ENCODE measurements around the gene LSM7. TPM values are rescaled to one million over a fixed set of nuclear protein-coding genes. Genes with fewer than 3 reads are reported as not detected.

Gene LSM7
- total and polyA plus RNA-seq, 2 of the 13 experiments (the other 11 are each of a cell fraction or from before 2014, with no cell fraction given) = 140 to 205 TPM

DNA sequence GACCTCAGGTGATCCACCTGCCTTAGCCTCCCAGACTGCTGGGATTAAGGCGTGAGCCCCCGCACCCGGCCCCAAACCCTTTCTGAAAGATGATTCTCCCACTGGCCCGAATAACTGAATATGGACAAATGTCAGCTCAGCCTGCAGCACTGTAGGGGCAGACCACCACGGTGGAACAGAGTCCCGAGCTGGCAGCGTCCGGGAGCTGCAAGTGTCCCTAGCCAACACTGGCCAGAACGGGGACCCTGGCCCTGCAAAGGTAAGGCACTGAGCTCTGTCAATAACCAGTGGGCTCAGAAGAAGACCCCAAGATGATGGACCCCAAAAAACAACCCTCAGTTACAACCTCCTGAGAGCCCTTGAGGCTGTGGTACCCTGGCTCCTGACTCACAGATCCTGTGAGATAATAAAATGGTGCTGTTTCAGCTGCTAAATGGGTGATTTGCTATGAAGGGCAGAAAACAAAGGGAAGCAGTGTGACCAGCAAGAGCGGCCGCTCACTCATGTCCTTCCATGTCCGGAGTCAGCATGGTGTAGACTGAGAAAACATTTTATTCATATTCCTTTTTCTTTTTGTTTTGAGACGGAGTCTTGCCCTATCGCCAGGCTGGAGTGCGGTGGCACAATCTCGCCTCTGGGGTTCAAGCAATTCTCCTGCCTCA is 1.6 kb downstream of the LSM7 start:
- Histone ChIP-seq H3K27me3 (ENCODE audit: control insufficient read depth in 1 of 2, insufficient read depth in 2 of 2, low read length in 2 of 2) (no peaks in the 10 kb centered on the region; a peak in 1 of 5 replicates), H2AFZ (ENCODE audit: low read length) (no peak overlapping the region), H3K4me3 (replicated peaks in 1 of 3; ENCODE audit: insufficient read depth in 1 of 3, low read depth in 2 of 3, low read length in 3 of 3) (peak overlapping the region in 1 of 3 experiments; percentile 89; a peak in 3 of 6 replicates), H3K9me3 (ENCODE audit: low read length) (no peaks in the 10 kb centered on the region), H3K79me2 (ENCODE audit: insufficient read depth, low read length) (peaks cover 32% of the 10 kb centered on the region), H3K4me1 (ENCODE audit: insufficient read depth, low read length) (peaks cover 38% of the 10 kb centered on the region), H3K4me2 (ENCODE audit: low read depth, low read length) (peak overlapping the region; percentile 95; the same call in 1 of the 2 replicates), H4K20me1 (ENCODE audit: insufficient read depth, low read length) (0 out of 2 replicates have a peak, but pooled peaks cover 2% of the 10 kb centered on the region), H3K27ac (ENCODE audit: extremely low read length, insufficient read depth, low read length) (no peak overlapping the region), H3K36me3 (replicated peaks in 1 of 2; ENCODE audit: control insufficient read depth in 1 of 2, insufficient read depth in 2 of 2, low read length in 2 of 2) (peaks cover 7 to 36% of the 10 kb centered on the region in 2 experiments; a peak in 4 of 5 replicates), H3K9ac (ENCODE audit: insufficient read depth, low read depth, low read length) (peak overlapping the region; percentile 97)
- WGBS (ENCODE audit: low lambda C conversion rate) = 95% methylated on average over 11 of the region's 16 CpGs
- intact Hi-C loops (cut with micrococcal nuclease; ENCODE audit: unreplicated experiment) (loop anchor here (2.0 kb wide), 1 partner anchor 70 kb away; no protein-coding TSS in a partner anchor), in situ Hi-C loops (cut with HindIII; ENCODE audit: extremely low pct_ligation_motif_present, low pct_unique_long_range_greater_than_20kb) (no loop called here)
- no TSS peak for BruUV-seq (replicated peaks)
- TF ChIP-seq SALL1 (CRISPR knock-in tag; IDR thresholded peaks at IDR 0.05) (no peak), TEAD3 (CRISPR knock-in tag; optimal IDR thresholded peaks at IDR 0.05; ENCODE audit: borderline replicate concordance) (peak; percentile 27), ZBTB38 (CRISPR knock-in tag; IDR thresholded peaks at IDR 0.05) (0 out of 2 replicates have a peak, but pooled peaks have one; percentile 11)
- CTCF ChIA-PET (ENCODE audit: low intra/inter-chr PET ratio, low total read pairs) = no interaction called here
- DNase-seq (ENCODE audit: low spot score) = no peak
- no peak for ATAC-seq
- no peak for FAIRE-seq
- POLR2A ChIA-PET = interaction anchor here (1.9 kb wide), 1 partner anchor 66 kb away, joined by 4 read pairs; no protein-coding TSS in a partner anchor

DNA sequence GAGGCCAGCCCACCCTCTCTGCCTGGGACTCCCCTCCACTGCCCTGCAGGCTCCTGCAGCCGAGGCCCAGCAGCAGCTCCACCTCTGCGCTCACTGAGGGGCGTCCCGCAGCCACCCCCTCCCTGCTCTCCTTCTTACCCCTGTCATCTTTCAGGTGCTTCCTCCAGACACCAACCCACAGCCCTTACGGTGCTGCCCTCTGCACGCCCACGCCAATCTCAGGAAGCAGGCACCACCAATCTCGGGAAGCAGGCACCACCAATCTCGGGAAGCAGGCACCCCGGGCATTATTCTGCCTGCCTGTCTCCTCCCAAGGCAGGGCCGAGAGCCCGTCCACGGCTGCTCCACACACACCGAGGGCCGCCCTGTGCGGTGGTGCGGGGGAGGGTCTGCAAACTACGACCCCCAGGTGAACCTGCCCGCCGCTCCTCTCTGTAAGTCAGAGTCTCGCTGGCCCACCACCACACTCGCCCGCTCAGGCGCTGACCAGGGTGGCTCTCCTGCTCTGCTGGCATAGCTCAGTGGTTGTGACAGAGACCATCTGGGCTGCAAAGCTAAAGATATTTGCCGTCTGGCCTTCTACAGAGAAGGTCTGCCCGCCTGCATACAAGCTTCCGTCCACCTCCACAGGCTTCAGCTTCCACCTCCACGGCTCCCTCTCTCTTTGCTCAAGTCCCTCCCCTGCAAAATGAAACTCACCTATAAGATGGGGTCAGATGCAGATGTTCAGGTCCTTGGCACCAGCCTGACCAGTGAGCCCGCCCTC is 2.9 kb downstream of the LSM7 start:
- Histone ChIP-seq H3K4me1 (ENCODE audit: insufficient read depth, low read length) (peaks cover 24% of the 10 kb centered on the region), H3K79me2 (ENCODE audit: insufficient read depth, low read length) (peaks cover 28% of the 10 kb centered on the region), H3K36me3 (replicated peaks in 1 of 2; ENCODE audit: control insufficient read depth in 1 of 2, insufficient read depth in 2 of 2, low read length in 2 of 2) (peaks cover 7 to 36% of the 10 kb centered on the region in 2 experiments; a peak in 4 of 5 replicates), H3K4me3 (replicated peaks in 1 of 3; ENCODE audit: insufficient read depth in 1 of 3, low read depth in 2 of 3, low read length in 3 of 3) (no peak overlapping the region), H3K27me3 (ENCODE audit: control insufficient read depth in 1 of 2, insufficient read depth in 2 of 2, low read length in 2 of 2) (no peaks in the 10 kb centered on the region; a peak in 1 of 5 replicates), H3K9me3 (ENCODE audit: low read length) (no peaks in the 10 kb centered on the region), H2AFZ (ENCODE audit: low read length) (no peak overlapping the region), H3K27ac (ENCODE audit: extremely low read length, insufficient read depth, low read length) (no peak overlapping the region), H4K20me1 (ENCODE audit: insufficient read depth, low read length) (0 out of 2 replicates have a peak, but pooled peaks cover 2% of the 10 kb centered on the region), H3K4me2 (ENCODE audit: low read depth, low read length) (no peak overlapping the region), H3K9ac (ENCODE audit: insufficient read depth, low read depth, low read length) (no peak overlapping the region)
- in situ Hi-C loops (cut with HindIII; ENCODE audit: extremely low pct_ligation_motif_present, low pct_unique_long_range_greater_than_20kb) = no loop called here
- WGBS (ENCODE audit: low lambda C conversion rate) = 92% methylated on average over 29 of the region's 29 CpGs
- FAIRE-seq = no peak
- POLR2A ChIA-PET = no interaction called here
- BruUV-seq (replicated peaks) = no TSS peak
- no peak for DNase-seq (ENCODE audit: low spot score)
- CTCF ChIA-PET (ENCODE audit: low intra/inter-chr PET ratio, low total read pairs) = no interaction called here
- TF ChIP-seq RBFOX2 (IDR thresholded peaks at IDR 0.05; ENCODE audit: low read depth, low read length) (peak; percentile 52), AGO2 (optimal IDR thresholded peaks at IDR 0.05; ENCODE audit: low read depth, low read length) (peak; percentile 53), ZNF7 (CRISPR knock-in tag; IDR thresholded peaks at IDR 0.05) (no peak)
- TF ChIP-seq, protein P1, sequence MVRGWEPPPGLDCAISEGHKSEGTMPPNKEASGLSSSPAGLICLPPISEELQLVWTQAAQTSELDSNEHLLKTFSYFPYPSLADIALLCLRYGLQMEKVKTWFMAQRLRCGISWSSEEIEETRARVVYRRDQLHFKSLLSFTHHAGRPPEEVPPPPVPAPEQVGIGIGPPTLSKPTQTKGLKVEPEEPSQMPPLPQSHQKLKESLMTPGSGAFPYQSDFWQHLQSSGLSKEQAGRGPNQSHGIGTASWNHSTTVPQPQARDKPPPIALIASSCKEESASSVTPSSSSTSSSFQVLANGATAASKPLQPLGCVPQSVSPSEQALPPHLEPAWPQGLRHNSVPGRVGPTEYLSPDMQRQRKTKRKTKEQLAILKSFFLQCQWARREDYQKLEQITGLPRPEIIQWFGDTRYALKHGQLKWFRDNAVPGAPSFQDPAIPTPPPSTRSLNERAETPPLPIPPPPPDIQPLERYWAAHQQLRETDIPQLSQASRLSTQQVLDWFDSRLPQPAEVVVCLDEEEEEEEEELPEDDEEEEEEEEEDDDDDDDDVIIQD (CRISPR knock-in tag; IDR thresholded peaks at IDR 0.05; ENCODE audit: low read depth) = no peak
- ATAC-seq = no peak
- intact Hi-C loops (cut with micrococcal nuclease; ENCODE audit: unreplicated experiment) = loop anchor here (2.0 kb wide), 1 partner anchor 71 kb away; no protein-coding TSS in a partner anchor

Measured in HepG2 (cell line).